NCI-H2196 treated with DMSO at 0.1 percent for 48 hours (cell line): ENCODE data around the gene TPSB2.
"Not testable (repeated sequence)": the region's sequence is repeated elsewhere in the genome, so short reads cannot be mapped to it uniquely, and the experiment has no call there.

Experiments
- DNase-seq: peaks from one replicate; lab custom pipeline; 2025; ENCODE audit not compliant: unreplicated experiment; lab: John Stamatoyannopoulos, UW

Gene TPSB2

GRCh38 chr16:1206786-1207185 lies 23.2 kb downstream of the TPSB2 start:
- DNase-seq = no peak

- no peak for DNase-seq
These were observed 23.7 kb downstream of the TPSB2 start for GRCh38 chr16:1206326-1206725.

- no peak for DNase-seq
These were observed 25.1 kb downstream of the TPSB2 start for GRCh38 chr16:1204933-1205332.

GRCh38 chr16:1202274-1202673 lies 27.7 kb downstream of the TPSB2 start:
- DNase-seq = no peak

- no peak for DNase-seq
These were observed 28.5 kb downstream of the TPSB2 start for GRCh38 chr16:1201444-1201843.

- no peak for DNase-seq
These were observed 29.9 kb downstream of the TPSB2 start for GRCh38 chr16:1200014-1200627.

GRCh38 chr16:1199347-1200013 lies 30.5 kb downstream of the TPSB2 start:
- DNase-seq = no peak

GRCh38 chr16:1198671-1199346 lies 31.2 kb downstream of the TPSB2 start:
- not testable (repeated sequence) for DNase-seq

- no peak for DNase-seq
These were observed 31.8 kb downstream of the TPSB2 start for GRCh38 chr16:1198194-1198593.

- peak; percentile 6 for DNase-seq
These were observed 32.6 kb downstream of the TPSB2 start for GRCh38 chr16:1197237-1197866.

GRCh38 chr16:1196494-1196893 lies 33.5 kb downstream of the TPSB2 start:
- DNase-seq = no peak

GRCh38 chr16:1195393-1195666 lies 34.7 kb downstream of the TPSB2 start:
- DNase-seq = no peak

- DNase-seq = no peak
These were observed 35.2 kb downstream of the TPSB2 start for GRCh38 chr16:1194665-1195392.

- no peak for DNase-seq
These were observed 36.0 kb downstream of the TPSB2 start for GRCh38 chr16:1193825-1194581.

GRCh38 chr16:1193143-1193824 lies 36.7 kb downstream of the TPSB2 start:
- DNase-seq = peak; percentile 85

- DNase-seq = no peak
These were observed 37.5 kb downstream of the TPSB2 start for GRCh38 chr16:1192384-1193073.

GRCh38 chr16:1190789-1191188 lies 39.2 kb downstream of the TPSB2 start:
- not testable (repeated sequence) for DNase-seq

- no peak for DNase-seq
These were observed 40.5 kb downstream of the TPSB2 start for GRCh38 chr16:1189455-1189854.

GRCh38 chr16:1188432-1189189 lies 41.4 kb downstream of the TPSB2 start:
- no peak for DNase-seq
